ENCODE data around the gene MEFV. TPM values are rescaled to one million over a fixed set of nuclear protein-coding genes. Genes with fewer than 3 reads are reported as not detected.

Gene MEFV, protein sequence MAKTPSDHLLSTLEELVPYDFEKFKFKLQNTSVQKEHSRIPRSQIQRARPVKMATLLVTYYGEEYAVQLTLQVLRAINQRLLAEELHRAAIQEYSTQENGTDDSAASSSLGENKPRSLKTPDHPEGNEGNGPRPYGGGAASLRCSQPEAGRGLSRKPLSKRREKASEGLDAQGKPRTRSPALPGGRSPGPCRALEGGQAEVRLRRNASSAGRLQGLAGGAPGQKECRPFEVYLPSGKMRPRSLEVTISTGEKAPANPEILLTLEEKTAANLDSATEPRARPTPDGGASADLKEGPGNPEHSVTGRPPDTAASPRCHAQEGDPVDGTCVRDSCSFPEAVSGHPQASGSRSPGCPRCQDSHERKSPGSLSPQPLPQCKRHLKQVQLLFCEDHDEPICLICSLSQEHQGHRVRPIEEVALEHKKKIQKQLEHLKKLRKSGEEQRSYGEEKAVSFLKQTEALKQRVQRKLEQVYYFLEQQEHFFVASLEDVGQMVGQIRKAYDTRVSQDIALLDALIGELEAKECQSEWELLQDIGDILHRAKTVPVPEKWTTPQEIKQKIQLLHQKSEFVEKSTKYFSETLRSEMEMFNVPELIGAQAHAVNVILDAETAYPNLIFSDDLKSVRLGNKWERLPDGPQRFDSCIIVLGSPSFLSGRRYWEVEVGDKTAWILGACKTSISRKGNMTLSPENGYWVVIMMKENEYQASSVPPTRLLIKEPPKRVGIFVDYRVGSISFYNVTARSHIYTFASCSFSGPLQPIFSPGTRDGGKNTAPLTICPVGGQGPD
- 0.04 TPM in 1 of 2 replicates, not detected in the other for polyA plus RNA-seq (2011; rRNA removed)
- not detected in 2 replicates for polyA plus RNA-seq (2012; cell fraction: cytosol; rRNA removed)
- polyA plus RNA-seq (2012; cell fraction: nucleus; rRNA removed), result not detected in 2 replicates
- not detected in 3 replicates for polyA plus RNA-seq (2017; fragmentation: RNase III; extraction: RNeasy Plus Mini Kit Qiagen cat#74134 plus additional on column Dnase treatment)
- polyA minus RNA-seq (2011; rRNA and poly(A)+ RNA removed), result not detected in 2 replicates

DNA sequence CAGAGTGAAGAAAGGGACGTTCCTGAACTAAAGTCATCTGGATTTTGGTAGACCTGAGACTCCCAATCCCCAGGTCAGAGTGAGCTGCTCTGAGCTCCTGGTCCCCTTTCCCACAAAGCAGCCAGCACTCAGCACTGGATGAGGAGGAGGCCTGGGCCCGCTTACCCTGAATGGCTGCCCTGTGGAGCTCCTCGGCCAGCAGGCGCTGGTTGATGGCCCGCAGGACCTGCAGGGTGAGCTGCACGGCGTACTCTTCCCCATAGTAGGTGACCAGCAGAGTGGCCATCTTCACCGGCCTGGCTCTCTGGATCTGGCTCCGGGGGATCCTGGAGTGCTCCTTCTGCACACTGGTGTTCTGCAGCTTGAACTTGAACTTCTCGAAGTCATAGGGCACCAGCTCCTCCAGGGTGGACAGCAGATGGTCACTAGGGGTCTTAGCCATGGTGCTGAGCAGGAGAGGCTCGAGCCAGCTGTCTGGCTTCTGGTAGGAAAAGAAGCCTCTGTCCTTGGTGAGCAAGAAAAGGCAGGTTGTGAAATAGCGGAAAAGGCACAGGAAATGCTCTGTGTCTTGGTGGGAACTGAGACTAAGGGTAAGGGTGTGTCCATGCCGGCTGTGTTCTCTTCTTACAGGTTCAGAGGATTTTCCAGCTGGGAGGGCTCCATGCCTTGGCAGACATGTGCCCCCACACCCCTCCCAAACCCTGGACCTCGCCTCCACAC, at the start of gene MEFV:
MEFV (minus strand) TSS at position 488 of the 720 bp plus-strand sequence; CDS start at position 442, 46 bp downstream.
- Histone ChIP-seq H3K4me1 (no peaks in the 10 kb centered on the region), H3K4me3 (no peak within 1 kb of the TSS), H3K27ac (no peak within 1 kb of the TSS), H3K9me3 (no peaks in the 10 kb centered on the region), H3K4me2 (no peak within 1 kb of the TSS)
- no peak for DNase-seq (ENCODE audit: low read depth in 1 of 2, low spot score in 1 of 2)
- WGBS (ENCODE audit: missing lambda C conversion rate), result 54% methylated on average over 14 of the region's 14 CpGs
- POLR2A ChIA-PET, result no interaction called here
- CTCF ChIA-PET, result interaction anchor here (0.7 to 1.8 kb wide), 2 partner anchors 11 to 167 kb away, joined by 3 to 6 read pairs; no protein-coding TSS in a partner anchor
- no peak for FAIRE-seq
- no peak for TF ChIP-seq KDM1A (IDR thresholded peaks at IDR 0.05; ENCODE audit: low read depth)
- no peak for TF ChIP-seq ZC3H11A (IDR thresholded peaks at IDR 0.05)
- no peak for TF ChIP-seq GATA3 (IDR thresholded peaks at IDR 0.05; ENCODE audit: borderline replicate concordance)
- TF ChIP-seq MAZ (IDR thresholded peaks at IDR 0.05; ENCODE audit: borderline replicate concordance, low read depth, low read length), result no peak
- TF ChIP-seq, protein P1, sequence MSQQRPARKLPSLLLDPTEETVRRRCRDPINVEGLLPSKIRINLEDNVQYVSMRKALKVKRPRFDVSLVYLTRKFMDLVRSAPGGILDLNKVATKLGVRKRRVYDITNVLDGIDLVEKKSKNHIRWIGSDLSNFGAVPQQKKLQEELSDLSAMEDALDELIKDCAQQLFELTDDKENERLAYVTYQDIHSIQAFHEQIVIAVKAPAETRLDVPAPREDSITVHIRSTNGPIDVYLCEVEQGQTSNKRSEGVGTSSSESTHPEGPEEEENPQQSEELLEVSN (IDR thresholded peaks at IDR 0.05; ENCODE audit: borderline replicate concordance, low read depth), result no peak
- TF ChIP-seq, protein P2, sequence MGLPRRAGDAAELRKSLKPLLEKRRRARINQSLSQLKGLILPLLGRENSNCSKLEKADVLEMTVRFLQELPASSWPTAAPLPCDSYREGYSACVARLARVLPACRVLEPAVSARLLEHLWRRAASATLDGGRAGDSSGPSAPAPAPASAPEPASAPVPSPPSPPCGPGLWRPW (IDR thresholded peaks at IDR 0.05), result no peak
- TF ChIP-seq ESRRA (IDR thresholded peaks at IDR 0.05; ENCODE audit: borderline replicate concordance, low read length), result no peak
- TF ChIP-seq CHD2 (IDR thresholded peaks at IDR 0.05; ENCODE audit: low read length, partially characterized antibody), result no peak
- no peak for TF ChIP-seq NPAS2 (CRISPR knock-in tag; IDR thresholded peaks at IDR 0.05; ENCODE audit: borderline replicate concordance)
- TF ChIP-seq ZNF302 (CRISPR knock-in tag; IDR thresholded peaks at IDR 0.05), result no peak
- TF ChIP-seq MYC (IDR thresholded peaks at IDR 0.05; ENCODE audit: borderline replicate concordance, low read length), result no peak
- TF ChIP-seq KDM5A (IDR thresholded peaks at IDR 0.05), result no peak
- TF ChIP-seq SMC3 (IDR thresholded peaks at IDR 0.05), result no peak
- TF ChIP-seq POLR2A (IDR thresholded peaks at IDR 0.05; ENCODE audit: low read length), result no peak
- no peak for TF ChIP-seq TP53 (CRISPR knock-in tag; IDR thresholded peaks at IDR 0.05)
- TF ChIP-seq, protein P3, sequence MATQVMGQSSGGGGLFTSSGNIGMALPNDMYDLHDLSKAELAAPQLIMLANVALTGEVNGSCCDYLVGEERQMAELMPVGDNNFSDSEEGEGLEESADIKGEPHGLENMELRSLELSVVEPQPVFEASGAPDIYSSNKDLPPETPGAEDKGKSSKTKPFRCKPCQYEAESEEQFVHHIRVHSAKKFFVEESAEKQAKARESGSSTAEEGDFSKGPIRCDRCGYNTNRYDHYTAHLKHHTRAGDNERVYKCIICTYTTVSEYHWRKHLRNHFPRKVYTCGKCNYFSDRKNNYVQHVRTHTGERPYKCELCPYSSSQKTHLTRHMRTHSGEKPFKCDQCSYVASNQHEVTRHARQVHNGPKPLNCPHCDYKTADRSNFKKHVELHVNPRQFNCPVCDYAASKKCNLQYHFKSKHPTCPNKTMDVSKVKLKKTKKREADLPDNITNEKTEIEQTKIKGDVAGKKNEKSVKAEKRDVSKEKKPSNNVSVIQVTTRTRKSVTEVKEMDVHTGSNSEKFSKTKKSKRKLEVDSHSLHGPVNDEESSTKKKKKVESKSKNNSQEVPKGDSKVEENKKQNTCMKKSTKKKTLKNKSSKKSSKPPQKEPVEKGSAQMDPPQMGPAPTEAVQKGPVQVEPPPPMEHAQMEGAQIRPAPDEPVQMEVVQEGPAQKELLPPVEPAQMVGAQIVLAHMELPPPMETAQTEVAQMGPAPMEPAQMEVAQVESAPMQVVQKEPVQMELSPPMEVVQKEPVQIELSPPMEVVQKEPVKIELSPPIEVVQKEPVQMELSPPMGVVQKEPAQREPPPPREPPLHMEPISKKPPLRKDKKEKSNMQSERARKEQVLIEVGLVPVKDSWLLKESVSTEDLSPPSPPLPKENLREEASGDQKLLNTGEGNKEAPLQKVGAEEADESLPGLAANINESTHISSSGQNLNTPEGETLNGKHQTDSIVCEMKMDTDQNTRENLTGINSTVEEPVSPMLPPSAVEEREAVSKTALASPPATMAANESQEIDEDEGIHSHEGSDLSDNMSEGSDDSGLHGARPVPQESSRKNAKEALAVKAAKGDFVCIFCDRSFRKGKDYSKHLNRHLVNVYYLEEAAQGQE (IDR thresholded peaks at IDR 0.05), result no peak
- ATAC-seq, result no peak

DNA sequence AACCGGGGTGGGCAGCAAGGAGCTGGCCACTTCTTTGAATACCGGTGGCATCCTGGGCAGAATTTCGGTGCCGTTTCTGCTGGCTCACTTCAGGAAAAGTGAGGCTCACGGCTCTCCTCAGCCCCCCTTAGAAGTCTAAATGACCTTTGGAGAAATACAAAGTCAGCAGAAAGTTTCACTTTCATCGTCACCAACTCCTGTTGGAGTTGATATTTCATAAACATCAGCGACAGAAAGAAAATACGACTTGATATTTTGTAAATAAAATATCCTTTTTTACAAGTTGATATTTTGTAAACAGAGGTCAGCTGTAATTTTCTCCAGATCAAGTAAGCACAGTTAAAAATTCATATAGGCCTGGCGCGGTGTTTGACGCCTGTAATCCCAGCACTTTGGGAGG, 49.6 kb upstream of the MEFV start:
- FAIRE-seq, result no peak
- ChIA-PET POLR2A (interaction anchor here (1.0 to 2.5 kb wide), 2 partner anchors 9 to 23 kb away, joined by 3 to 12 read pairs; partner anchors contain the start of gene ZNF263), CTCF (interaction anchor here (1.1 to 1.9 kb wide), 2 partner anchors 14 to 48 kb away, joined by 4 to 5 read pairs; no protein-coding TSS in a partner anchor)
- WGBS (ENCODE audit: missing lambda C conversion rate), result 87% methylated on average over 11 of the region's 11 CpGs
- peaks cover 92% of the 10 kb centered on the region for H3K9me3 ChIP-seq
- no peak for ATAC-seq
- no peak for DNase-seq (ENCODE audit: low read depth in 1 of 2, low spot score in 1 of 2)
- H3K4me2 ChIP-seq, result peak overlapping the region; percentile 81
- H3K4me1 ChIP-seq, result no peaks in the 10 kb centered on the region
- TF ChIP-seq MAFK (IDR thresholded peaks at IDR 0.05; ENCODE audit: partially characterized antibody), result peak; percentile 88
- TF ChIP-seq, protein P1 (IDR thresholded peaks at IDR 0.05; ENCODE audit: borderline replicate concordance, low read depth), result no peak
- no peak for TF ChIP-seq TP53 (CRISPR knock-in tag; IDR thresholded peaks at IDR 0.05)
- no peak for TF ChIP-seq EHF (CRISPR knock-in tag; IDR thresholded peaks at IDR 0.05)
- TF ChIP-seq FOXS1 (CRISPR knock-in tag; IDR thresholded peaks at IDR 0.05), result no peak
- no peak for TF ChIP-seq MAZ (IDR thresholded peaks at IDR 0.05; ENCODE audit: borderline replicate concordance, low read depth, low read length)
- no peak for TF ChIP-seq EP300 (IDR thresholded peaks at IDR 0.05)
- TF ChIP-seq, protein P4, sequence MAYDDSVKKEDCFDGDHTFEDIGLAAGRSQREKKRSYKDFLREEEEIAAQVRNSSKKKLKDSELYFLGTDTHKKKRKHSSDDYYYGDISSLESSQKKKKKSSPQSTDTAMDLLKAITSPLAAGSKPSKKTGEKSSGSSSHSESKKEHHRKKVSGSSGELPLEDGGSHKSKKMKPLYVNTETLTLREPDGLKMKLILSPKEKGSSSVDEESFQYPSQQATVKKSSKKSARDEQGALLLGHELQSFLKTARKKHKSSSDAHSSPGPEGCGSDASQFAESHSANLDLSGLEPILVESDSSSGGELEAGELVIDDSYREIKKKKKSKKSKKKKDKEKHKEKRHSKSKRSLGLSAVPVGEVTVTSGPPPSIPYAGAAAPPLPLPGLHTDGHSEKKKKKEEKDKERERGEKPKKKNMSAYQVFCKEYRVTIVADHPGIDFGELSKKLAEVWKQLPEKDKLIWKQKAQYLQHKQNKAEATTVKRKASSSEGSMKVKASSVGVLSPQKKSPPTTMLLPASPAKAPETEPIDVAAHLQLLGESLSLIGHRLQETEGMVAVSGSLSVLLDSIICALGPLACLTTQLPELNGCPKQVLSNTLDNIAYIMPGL (CRISPR knock-in tag; IDR thresholded peaks at IDR 0.05; ENCODE audit: borderline replicate concordance), result no peak
- no peak for TF ChIP-seq GATA3 (IDR thresholded peaks at IDR 0.05; ENCODE audit: borderline replicate concordance)
- peak overlapping the region; percentile 74 to 90; a peak in 5 of 6 replicates for H3K27ac ChIP-seq
- peak overlapping the region; percentile 58 for H3K4me3 ChIP-seq
